GM23248 (cell line): ENCODE results near the gene ACACB.

Experiments
- EZH2 ChIP-seq: fragments of 200-600 bp; sonication (generic); IDR thresholded peaks from 2 replicates; pipeline ENCODE4 v1.6.1; 2018; ENCODE audit warnings: antibody characterized with exemption, mild to moderate bottlenecking; ENCODE audit not compliant: insufficient read depth, poor library complexity, severe bottlenecking
- EZH2phosphoT487 ChIP-seq: fragments of 200-600 bp; sonication (generic); IDR thresholded peaks from 2 replicates; pipeline ENCODE4 v1.6.1; 2018; ENCODE audit warnings: antibody characterized with exemption, moderate library complexity, mild to moderate bottlenecking, low read depth; ENCODE audit not compliant: insufficient read depth

DNA sequence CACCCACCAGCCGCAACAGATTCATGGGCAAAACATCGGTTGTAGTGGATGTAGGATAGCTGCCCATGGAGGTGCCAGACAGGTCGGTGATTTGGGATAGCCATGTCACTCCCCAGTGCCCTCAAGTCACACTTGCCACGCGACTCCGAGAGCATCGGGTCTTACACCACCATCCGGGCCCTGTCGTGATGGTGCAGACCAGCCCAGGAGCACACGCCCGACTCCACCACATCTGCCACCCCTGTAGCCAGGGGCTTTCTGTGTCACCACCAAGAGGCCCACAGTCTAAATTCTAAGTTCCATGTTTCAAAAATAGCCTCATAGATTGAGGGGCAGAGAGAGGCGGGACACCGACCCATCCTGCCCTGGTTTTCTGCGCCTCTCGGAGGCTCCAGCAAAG, 174.7 kb downstream of the ACACB start:
- TF ChIP-seq EZH2phosphoT487 (no peak), EZH2 (no peak)
